Fibroblast of villous mesenchyme (primary cell): Measurements from ENCODE around the gene SCN9A. TPM values are rescaled to one million over a fixed set of nuclear protein-coding genes. Genes with fewer than 3 reads are reported as not detected.

Source experiments
- DNase-seq: peaks from one replicate; pipeline ENCODE4 v3.0.0-alpha.2; 2010; ENCODE audit warnings: low read depth
- H3K4me3 ChIP-seq: 2 replicates; pipeline ENCODE4 v1.5.1; 2011; ENCODE audit warnings: low read depth, mild to moderate bottlenecking, low read length
- total RNA-seq: library from RNA; depleted of rRNA; stranded (reverse); fragments of >200 nt; gene quantifications from 2 replicates; pipeline ENCODE4 v1.2.3, GENCODE V29; 2012
- TF ChIP-seq, protein P1 (sequence below): IDR thresholded peaks from 2 replicates; pipeline ENCODE4 v1.5.1; 2012; ENCODE audit warnings: low read depth, mild to moderate bottlenecking, low read length; ENCODE audit not compliant: insufficient read depth

Gene SCN9A
- total RNA-seq, 1 donor, result 72.1 TPM

DNA sequence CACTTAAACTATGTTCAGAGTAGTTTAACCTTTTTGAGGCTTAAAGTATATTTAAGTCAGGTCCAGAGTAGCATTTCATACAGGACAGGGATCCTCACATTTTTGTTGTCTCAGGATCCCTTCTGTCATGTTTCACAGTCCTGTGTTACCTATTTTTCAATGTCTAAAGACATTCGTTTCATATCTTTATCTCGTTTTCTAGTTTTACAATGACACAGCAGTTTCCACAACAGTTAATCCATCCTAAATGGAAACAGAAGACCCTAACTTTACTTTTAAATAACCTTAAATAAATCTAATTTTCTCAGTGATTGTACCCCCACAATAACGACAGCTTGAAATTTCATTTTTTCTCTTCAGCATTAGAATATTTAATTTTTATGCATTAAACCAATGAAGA is 17.3 kb upstream of the SCN9A start:
- TF ChIP-seq, protein P1, sequence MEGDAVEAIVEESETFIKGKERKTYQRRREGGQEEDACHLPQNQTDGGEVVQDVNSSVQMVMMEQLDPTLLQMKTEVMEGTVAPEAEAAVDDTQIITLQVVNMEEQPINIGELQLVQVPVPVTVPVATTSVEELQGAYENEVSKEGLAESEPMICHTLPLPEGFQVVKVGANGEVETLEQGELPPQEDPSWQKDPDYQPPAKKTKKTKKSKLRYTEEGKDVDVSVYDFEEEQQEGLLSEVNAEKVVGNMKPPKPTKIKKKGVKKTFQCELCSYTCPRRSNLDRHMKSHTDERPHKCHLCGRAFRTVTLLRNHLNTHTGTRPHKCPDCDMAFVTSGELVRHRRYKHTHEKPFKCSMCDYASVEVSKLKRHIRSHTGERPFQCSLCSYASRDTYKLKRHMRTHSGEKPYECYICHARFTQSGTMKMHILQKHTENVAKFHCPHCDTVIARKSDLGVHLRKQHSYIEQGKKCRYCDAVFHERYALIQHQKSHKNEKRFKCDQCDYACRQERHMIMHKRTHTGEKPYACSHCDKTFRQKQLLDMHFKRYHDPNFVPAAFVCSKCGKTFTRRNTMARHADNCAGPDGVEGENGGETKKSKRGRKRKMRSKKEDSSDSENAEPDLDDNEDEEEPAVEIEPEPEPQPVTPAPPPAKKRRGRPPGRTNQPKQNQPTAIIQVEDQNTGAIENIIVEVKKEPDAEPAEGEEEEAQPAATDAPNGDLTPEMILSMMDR, result no peak
- H3K4me3 ChIP-seq, result no peak overlapping the region
- DNase-seq, result no peak

DNA sequence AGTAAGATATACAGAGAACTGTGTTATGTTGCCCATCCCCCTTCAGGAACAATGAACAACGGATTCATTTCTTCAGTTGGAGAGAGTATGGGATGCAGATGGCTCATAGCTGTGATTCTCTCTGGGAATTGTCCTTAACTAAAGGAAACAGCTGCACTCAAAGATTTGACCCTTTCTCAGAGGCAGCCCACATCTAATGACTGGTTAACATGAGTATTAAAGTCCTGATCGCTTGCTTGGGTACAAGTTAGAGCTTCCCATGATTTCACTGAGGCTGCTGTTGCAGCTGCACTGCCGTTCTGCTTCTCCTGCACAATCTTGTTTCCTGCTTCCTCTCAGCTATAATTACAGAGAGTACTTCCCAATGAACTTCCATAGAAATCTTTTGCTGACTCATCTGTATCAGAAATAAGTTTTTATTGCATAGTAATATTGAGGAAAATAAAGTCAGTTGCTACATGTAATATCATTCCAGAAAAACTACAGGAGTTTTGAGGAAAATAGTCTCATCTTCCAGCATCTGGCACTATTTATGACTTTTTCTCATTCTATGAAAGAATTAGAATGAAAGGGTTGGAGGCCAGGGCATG is 12.8 kb upstream of the SCN9A start:
- DNase-seq, result no peak
- TF ChIP-seq, protein P1, result no peak
- no peak overlapping the region for H3K4me3 ChIP-seq

DNA sequence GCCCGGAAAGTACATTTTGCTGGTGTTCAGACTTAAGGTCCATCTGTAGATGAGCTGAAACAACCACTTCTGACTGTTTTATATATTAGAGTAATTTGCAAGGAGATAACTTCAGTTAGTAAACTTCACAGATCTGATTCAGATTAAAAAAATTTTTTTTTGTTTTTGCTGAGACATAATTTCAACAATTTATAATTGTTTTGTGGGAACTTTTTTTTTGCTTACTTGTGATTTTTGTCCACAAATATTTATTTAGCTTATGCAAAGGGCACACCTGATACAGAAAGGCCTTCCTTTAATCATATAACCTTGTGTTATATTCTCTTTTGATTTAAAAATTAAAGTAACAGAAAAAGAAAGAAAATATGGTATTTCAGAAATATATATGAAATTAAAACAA is 9.6 kb upstream of the SCN9A start:
- no peak for DNase-seq
- no peak overlapping the region for H3K4me3 ChIP-seq
- TF ChIP-seq, protein P1, result no peak

DNA sequence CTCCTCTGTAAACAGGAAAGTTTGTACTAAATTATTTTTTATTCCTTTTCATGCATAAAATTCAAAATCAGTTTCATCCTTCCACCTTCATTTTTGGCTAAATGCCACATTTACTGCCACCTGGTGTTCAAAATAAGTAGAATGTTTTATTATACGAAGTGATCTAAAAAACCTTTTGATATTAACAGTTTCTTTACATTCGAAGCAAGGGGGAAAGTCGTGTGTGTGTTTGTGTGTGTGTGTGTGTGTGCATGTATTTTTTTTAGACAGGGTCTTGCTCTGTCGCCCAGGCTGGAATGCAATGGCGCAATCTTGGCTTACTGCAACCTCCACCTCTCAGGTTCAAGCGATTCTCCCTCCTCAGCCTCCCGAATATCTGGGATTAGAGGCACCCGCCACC is 9.0 kb upstream of the SCN9A start:
- DNase-seq, result peak; percentile 43
- no peak overlapping the region for H3K4me3 ChIP-seq
- TF ChIP-seq, protein P1, result peak; percentile 28

DNA sequence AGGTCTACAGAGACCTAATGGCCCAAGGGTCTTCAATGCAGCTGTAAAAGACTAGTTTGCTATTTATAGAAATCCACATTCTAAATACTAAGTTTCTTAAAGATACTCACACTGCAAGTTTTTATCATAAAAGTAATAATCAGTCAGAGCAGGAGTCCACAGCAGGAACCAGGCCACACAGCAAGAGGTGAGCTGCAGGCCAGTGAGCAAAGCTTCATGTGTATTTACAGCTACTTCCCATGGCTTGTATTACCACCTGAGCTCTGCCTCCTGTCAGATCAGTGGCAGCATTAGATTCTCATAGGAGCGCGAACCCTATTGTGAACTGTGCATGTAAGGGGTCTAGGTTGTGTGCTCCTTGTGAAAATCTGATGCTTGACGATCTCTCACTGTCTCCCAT is 6.7 kb upstream of the SCN9A start:
- no peak for DNase-seq
- TF ChIP-seq, protein P1, result no peak
- H3K4me3 ChIP-seq, result no peak overlapping the region

DNA sequence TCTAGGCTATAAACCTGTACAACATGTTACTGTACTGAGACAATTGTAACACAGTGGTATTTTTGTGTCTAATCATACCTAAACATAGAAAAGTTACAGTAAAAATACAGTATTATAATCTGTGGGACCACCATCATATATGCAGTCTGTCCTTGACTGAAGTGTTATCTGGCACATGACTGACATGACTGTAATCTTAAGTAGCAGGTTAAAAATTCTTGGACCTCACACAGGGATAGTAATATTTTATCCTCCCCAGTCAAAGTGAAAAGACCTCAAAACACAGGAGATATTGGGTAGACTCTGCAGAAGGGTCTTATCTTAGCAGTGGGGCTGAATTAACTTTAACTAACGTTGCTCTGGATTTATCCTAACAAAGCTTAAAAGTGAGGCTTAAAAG is 4.9 kb upstream of the SCN9A start:
- no peak for DNase-seq
- no peak overlapping the region for H3K4me3 ChIP-seq
- TF ChIP-seq, protein P1, result no peak

DNA sequence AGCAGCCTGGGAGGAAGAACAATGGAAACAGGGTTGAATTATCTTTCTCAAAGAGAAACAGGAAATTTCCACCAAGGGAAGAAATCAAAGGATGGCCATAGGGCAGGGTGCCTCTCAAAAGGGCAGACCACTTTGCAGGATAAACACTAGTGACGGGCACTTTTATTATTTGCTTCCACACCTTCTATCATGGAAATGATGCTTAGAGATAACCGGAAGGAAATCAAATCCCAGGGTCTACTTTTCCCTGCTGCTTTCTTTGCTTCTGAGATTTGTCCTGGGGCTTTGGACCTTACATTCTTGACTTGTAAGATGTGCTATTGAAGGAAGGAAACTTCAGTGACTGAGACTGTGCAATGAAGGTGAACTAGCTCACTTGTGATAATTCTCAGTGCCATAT is 1.1 kb upstream of the SCN9A start:
- TF ChIP-seq, protein P1, result no peak
- H3K4me3 ChIP-seq, result no peak overlapping the region
- DNase-seq, result no peak
